ENCODE results near the gene SLC41A3.

Gene SLC41A3

GRCh38 chr3:126087552-126088175 is 3.7 kb upstream of the SLC41A3 start:
- Mint-ChIP-seq H3K27me3 (no peaks in the 10 kb centered on the region), H3K36me3 (peaks cover 9 to 15% of the 10 kb centered on the region in 2 donors), H3K27ac (no peak overlapping the region), H3K4me1 (peaks cover 13 to 22% of the 10 kb centered on the region in 2 donors), H3K4me3 (no peak overlapping the region), H3K9me3 (peaks cover 4 to 9% of the 10 kb centered on the region in 2 donors)
- no peak for DNase-seq
- ATAC-seq (replicated peaks), result no peak

- Mint-ChIP-seq H3K4me1 (peaks cover 13 to 22% of the 10 kb centered on the region in 2 donors), H3K9me3 (no peaks in the 10 kb centered on the region), H3K27me3 (no peaks in the 10 kb centered on the region), H3K36me3 (peaks cover 4 to 6% of the 10 kb centered on the region in 2 donors), H3K4me3 (no peak overlapping the region), H3K27ac (no peak overlapping the region)
- no peak for ATAC-seq (replicated peaks)
- no peak for DNase-seq
Observed at GRCh38 chr3:126085841-126086240, 1.9 kb upstream of the SLC41A3 start.

GRCh38 chr3:126085276-126085675 is 1.4 kb upstream of the SLC41A3 start:
- Mint-ChIP-seq H3K4me1 (peaks cover 13 to 22% of the 10 kb centered on the region in 2 donors), H3K9me3 (no peaks in the 10 kb centered on the region), H3K36me3 (peaks cover 3 to 5% of the 10 kb centered on the region in 2 donors), H3K4me3 (peak overlapping the region; percentile 47 to 86), H3K27me3 (no peaks in the 10 kb centered on the region), H3K27ac (no peak overlapping the region)
- DNase-seq, result no peak
- no peak for ATAC-seq (replicated peaks)

DNA sequence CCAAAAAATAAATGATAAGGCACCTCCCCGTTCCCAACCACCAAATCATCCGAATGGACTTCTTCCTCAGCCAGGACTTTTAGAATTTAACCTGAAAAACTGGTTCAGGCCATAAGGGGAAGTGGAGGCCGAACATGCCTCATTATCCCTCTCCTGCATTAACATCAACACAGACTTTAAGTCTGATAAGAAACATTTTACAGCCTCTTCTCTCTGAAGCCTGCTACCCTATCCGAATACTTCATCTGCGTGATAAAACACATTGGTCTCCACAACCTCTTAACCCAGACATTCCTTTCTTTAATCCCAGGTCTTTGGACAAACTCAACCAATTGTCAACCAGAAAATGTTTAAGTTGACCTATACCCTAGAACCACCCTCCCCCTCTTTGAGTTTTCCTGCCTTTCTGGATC is 850 bp upstream of the SLC41A3 start:
- peak overlapping the region; percentile 47 to 86 for H3K4me3 Mint-ChIP-seq
- ATAC-seq (replicated peaks), result no peak
- peaks cover 5% of the 10 kb centered on the region in 2 donors for H3K36me3 Mint-ChIP-seq
- no peaks in the 10 kb centered on the region for H3K9me3 Mint-ChIP-seq
- H3K27ac Mint-ChIP-seq, result no peak overlapping the region
- H3K4me1 Mint-ChIP-seq, result peaks cover 13 to 22% of the 10 kb centered on the region in 2 donors
- DNase-seq, result no peak
- H3K27me3 Mint-ChIP-seq, result no peaks in the 10 kb centered on the region

- peak overlapping the region; percentile 96 for H3K27ac Mint-ChIP-seq
- H3K27me3 Mint-ChIP-seq, result no peaks in the 10 kb centered on the region
- H3K4me1 Mint-ChIP-seq, result peaks cover 13 to 22% of the 10 kb centered on the region in 2 donors
- H3K9me3 Mint-ChIP-seq, result no peaks in the 10 kb centered on the region
- peak; percentile 31 for DNase-seq
- H3K36me3 Mint-ChIP-seq, result peaks cover 5% of the 10 kb centered on the region in 2 donors
- ATAC-seq (replicated peaks), result peak; percentile 68 to 69
- peak overlapping the region; percentile 86 to 92 for H3K4me3 Mint-ChIP-seq
Observed at GRCh38 chr3:126083511-126083912, 412 bp downstream of the SLC41A3 start.

GRCh38 chr3:126083138-126083445 is 832 bp downstream of the SLC41A3 start:
- Mint-ChIP-seq H3K9me3 (no peaks in the 10 kb centered on the region), H3K4me1 (peaks cover 13 to 22% of the 10 kb centered on the region in 2 donors), H3K27ac (peak overlapping the region; percentile 96), H3K27me3 (no peaks in the 10 kb centered on the region), H3K4me3 (peak overlapping the region; percentile 86 to 92), H3K36me3 (peaks cover 5% of the 10 kb centered on the region in 2 donors)
- ATAC-seq (replicated peaks) (no peak), DNase-seq (no peak)

DNA sequence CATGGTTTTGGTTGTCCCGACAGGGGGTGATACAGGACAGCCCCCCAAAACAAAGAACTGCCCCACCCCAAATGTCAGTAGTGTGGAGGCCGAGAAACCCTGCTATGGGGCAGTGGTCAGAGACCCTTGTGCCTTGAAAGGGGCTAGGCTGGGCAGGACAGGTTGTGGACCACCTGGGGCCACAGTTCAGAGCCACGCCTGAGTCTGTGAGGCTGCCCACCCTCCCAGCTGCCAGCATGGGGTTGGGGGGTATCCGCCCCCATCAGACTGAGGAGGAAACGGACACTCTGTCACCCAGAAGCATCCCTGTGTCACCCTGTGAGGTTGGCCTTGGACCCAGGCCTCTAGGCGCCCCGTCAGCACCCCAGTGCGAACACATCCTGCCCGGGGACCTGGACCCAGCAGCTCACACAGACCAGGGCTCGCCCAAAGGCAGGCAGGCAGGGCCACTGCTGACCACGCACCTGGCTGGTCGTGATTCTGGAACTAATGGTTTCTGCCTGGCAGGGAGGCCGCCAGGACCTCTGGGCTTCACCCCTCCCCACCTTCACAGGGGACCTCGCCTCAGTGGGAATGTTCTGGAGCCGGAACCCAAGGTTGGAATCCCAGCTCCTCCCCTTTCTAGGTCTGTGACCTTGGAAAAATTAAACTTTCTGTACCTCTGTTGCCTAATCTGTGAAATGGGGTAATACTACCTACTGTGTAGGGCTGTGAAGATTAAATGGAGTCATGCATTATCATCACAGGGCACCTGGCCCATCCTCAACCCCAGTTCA is 1.4 kb downstream of the SLC41A3 start:
- ATAC-seq (replicated peaks) (no peak), DNase-seq (no peak)
- H3K27ac Mint-ChIP-seq, result peak overlapping the region; percentile 96
- H3K36me3 Mint-ChIP-seq, result peaks cover 5% of the 10 kb centered on the region in 2 donors
- H3K4me1 Mint-ChIP-seq, result peaks cover 13 to 22% of the 10 kb centered on the region in 2 donors
- no peaks in the 10 kb centered on the region for H3K27me3 Mint-ChIP-seq
- no peaks in the 10 kb centered on the region for H3K9me3 Mint-ChIP-seq
- H3K4me3 Mint-ChIP-seq, result peak overlapping the region; percentile 86 to 92

GRCh38 chr3:126081618-126082361 is 2.1 kb downstream of the SLC41A3 start:
- H3K27ac Mint-ChIP-seq, result no peak overlapping the region

DNA sequence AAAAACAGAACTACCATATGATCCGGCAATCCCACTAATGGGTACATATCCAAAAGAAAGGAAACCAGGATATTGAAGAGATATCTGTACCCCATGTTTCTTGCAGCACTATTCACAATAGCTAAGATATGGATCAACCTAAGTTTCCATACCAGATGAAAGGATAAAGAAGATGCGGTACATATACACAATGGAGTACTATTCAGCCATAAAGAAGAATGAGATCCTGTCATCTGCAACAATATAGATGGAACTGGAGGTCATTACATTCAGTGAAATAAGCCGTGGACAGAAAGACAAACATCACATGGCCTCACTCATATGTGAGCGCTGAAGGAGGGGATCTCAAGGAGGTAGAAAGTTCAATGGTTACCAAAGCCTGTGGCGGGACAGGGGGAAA is 3.0 kb downstream of the SLC41A3 start:
- peaks cover 14 to 22% of the 10 kb centered on the region in 2 donors for H3K4me1 Mint-ChIP-seq
- H3K9me3 Mint-ChIP-seq, result no peaks in the 10 kb centered on the region
- no peak overlapping the region for H3K4me3 Mint-ChIP-seq
- no peak overlapping the region for H3K27ac Mint-ChIP-seq
- no peaks in the 10 kb centered on the region for H3K27me3 Mint-ChIP-seq
- no peak for ATAC-seq (replicated peaks)
- DNase-seq, result no peak
- H3K36me3 Mint-ChIP-seq, result peaks cover 5% of the 10 kb centered on the region in 2 donors

More at GRCh38 chr3:126081618-126082361, 2.1 kb downstream of the SLC41A3 start:
- no peak overlapping the region for H3K4me3 Mint-ChIP-seq
- DNase-seq (no peak), ATAC-seq (replicated peaks) (no peak)
- H3K4me1 Mint-ChIP-seq, result peaks cover 13 to 22% of the 10 kb centered on the region in 2 donors
- H3K9me3 Mint-ChIP-seq, result no peaks in the 10 kb centered on the region
- H3K27me3 Mint-ChIP-seq, result no peaks in the 10 kb centered on the region
- H3K36me3 Mint-ChIP-seq, result peaks cover 5% of the 10 kb centered on the region in 2 donors

DNA sequence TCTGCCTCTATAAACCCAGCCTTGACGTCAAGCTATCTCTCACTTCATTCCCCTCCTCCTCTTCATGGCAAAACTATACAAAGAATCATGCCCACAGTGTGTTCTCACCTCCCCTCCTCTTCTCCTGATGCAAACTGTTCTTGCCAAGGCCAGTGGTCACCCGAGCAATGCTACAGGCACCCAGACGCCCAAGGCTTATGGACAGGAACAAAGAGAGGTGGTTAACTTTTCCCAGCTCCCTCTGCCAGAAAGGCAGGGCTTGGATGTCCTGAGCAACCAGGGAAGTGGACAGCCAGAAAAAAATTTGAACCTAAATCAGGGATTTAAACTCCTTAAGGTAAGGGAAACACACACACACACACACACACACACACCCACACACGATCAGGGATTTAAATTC is 5.1 kb downstream of the SLC41A3 start:
- H3K27me3 Mint-ChIP-seq, result no peaks in the 10 kb centered on the region
- H3K4me3 Mint-ChIP-seq, result no peak overlapping the region
- H3K4me1 Mint-ChIP-seq, result peaks cover 6 to 8% of the 10 kb centered on the region in 2 donors
- peaks cover 8 to 10% of the 10 kb centered on the region in 2 donors for H3K36me3 Mint-ChIP-seq
- DNase-seq (no peak), ATAC-seq (replicated peaks) (no peak)
- H3K27ac Mint-ChIP-seq, result no peak overlapping the region
- H3K9me3 Mint-ChIP-seq, result no peaks in the 10 kb centered on the region

DNA sequence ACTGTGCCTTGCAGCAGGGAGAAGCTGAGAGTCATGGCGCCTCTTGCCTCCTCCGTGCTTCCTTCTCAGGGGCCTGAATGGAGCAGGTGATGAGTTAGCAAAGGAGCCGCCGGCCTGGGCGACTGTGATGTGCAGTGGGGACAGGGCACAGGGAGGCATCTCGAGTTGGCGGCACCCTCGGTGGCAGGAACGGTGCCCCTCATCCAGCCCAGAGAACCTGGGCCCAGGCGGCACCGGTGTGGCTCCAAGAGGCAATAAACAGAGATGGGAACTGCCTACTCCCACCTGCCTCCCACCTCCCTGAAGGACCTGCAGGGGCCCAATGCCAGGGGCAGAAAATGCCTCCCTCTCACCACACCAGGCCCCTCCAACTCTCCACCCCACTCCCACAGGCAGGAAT is 6.2 kb downstream of the SLC41A3 start:
- Mint-ChIP-seq H3K4me1 (peaks cover 1% of the 10 kb centered on the region in 2 donors), H3K36me3 (peaks cover 13 to 17% of the 10 kb centered on the region in 2 donors), H3K9me3 (peaks cover 0 to 3% of the 10 kb centered on the region in 2 donors), H3K27ac (no peak overlapping the region), H3K4me3 (no peak overlapping the region), H3K27me3 (no peaks in the 10 kb centered on the region)
- ATAC-seq (replicated peaks) (no peak), DNase-seq (no peak)

- no peaks in the 10 kb centered on the region for H3K27me3 Mint-ChIP-seq
- peaks cover 0 to 4% of the 10 kb centered on the region in 2 donors for H3K9me3 Mint-ChIP-seq
- no peak overlapping the region for H3K27ac Mint-ChIP-seq
Observed at GRCh38 chr3:126076140-126076539, 7.8 kb downstream of the SLC41A3 start.

GRCh38 chr3:126070146-126070545 is 13.8 kb downstream of the SLC41A3 start:
- DNase-seq, result no peak
- peaks cover 0 to 4% of the 10 kb centered on the region in 2 donors for H3K9me3 Mint-ChIP-seq

More at GRCh38 chr3:126076140-126076539, 7.8 kb downstream of the SLC41A3 start:
- ATAC-seq (replicated peaks) (no peak), DNase-seq (no peak)
- peaks cover 15 to 25% of the 10 kb centered on the region in 2 donors for H3K36me3 Mint-ChIP-seq
- H3K4me3 Mint-ChIP-seq, result no peak overlapping the region
- peaks cover 0 to 1% of the 10 kb centered on the region in 2 donors for H3K4me1 Mint-ChIP-seq

GRCh38 chr3:126067959-126068358 is 16.0 kb downstream of the SLC41A3 start:
- Mint-ChIP-seq H3K27ac (no peak overlapping the region), H3K4me3 (no peak overlapping the region), H3K36me3 (peaks cover 19 to 45% of the 10 kb centered on the region in 2 donors), H3K27me3 (no peaks in the 10 kb centered on the region), H3K4me1 (peaks cover 12 to 14% of the 10 kb centered on the region in 2 donors), H3K9me3 (peaks cover 0 to 4% of the 10 kb centered on the region in 2 donors)
- ATAC-seq (replicated peaks) (no peak), DNase-seq (no peak)

More at GRCh38 chr3:126070146-126070545, 13.8 kb downstream of the SLC41A3 start:
- Mint-ChIP-seq H3K27ac (no peak overlapping the region), H3K4me1 (no peaks in the 10 kb centered on the region), H3K4me3 (no peak overlapping the region), H3K27me3 (no peaks in the 10 kb centered on the region), H3K36me3 (peaks cover 21 to 45% of the 10 kb centered on the region in 2 donors)
- no peak for ATAC-seq (replicated peaks)

Measured in stimulated activated naive B cell treated with anti-CD40 and anti-IgM and Interleukin-4, amounts not matched to agents 10 μg/mL and 1 μg/mL and 100 μg/mL, for 72 hours (primary cell).